Testis (tissue), 3 donors: Measurements from ENCODE around the gene EEF1AKMT2. TPM values are rescaled to one million over a fixed set of nuclear protein-coding genes. Genes with fewer than 3 reads are reported as not detected.
"Not testable (repeated sequence)": the region's sequence is repeated elsewhere in the genome, so short reads cannot be mapped to it uniquely, and the experiment has no call there.

ENCODE experiments used
- DNase-seq: peaks from one replicate; pipeline ENCODE4 v3.0.0-alpha.2; 2019
- H3K27ac ChIP-seq, 2 donors: fragments of 200-600 bp; sonication (generic); one replicate each; pipeline ENCODE4 v1.5.1; 2019
- H3K27me3 ChIP-seq: fragments of 200-600 bp; sonication (generic); one replicate; pipeline ENCODE4 v1.5.1; 2019
- H3K36me3 ChIP-seq: fragments of 200-600 bp; sonication (generic); one replicate; pipeline ENCODE4 v1.5.1; 2017; ENCODE audit warnings: low read depth; ENCODE audit errors: missing control alignments
- H3K4me1 ChIP-seq: fragments of 200-600 bp; sonication (generic); one replicate; pipeline ENCODE4 v1.5.1; 2019
- H3K4me3 ChIP-seq, 2 donors: fragments of 200-600 bp; sonication (generic); one replicate each; pipeline ENCODE4 v1.5.1; 2017 to 2019
- H3K9me3 ChIP-seq: fragments of 200-600 bp; sonication (generic); one replicate; pipeline ENCODE4 v1.5.1; 2017
- CTCF ChIP-seq, 3 experiments: fragments of 450-650 bp in 2 of 3; fragments of 200-600 bp in 1 of 3; sonication (generic) in 1 of 3; IDR thresholded peaks; one replicate each; pipeline ENCODE4 v1.5.1; 2016 to 2019; ENCODE audit warnings: antibody characterized with exemption in 3 of 3, mild to moderate bottlenecking in 2 of 3, moderate library complexity in 1 of 3
- POLR2A ChIP-seq: fragments of 450-650 bp; IDR thresholded peaks from one replicate; pipeline ENCODE4 v1.6.1; 2017; ENCODE audit warnings: antibody characterized with exemption, mild to moderate bottlenecking, moderate library complexity
- WGBS, 2 donors: methylation state at CpG; one replicate each; pipeline ENCODE4 v1.1.5; 2018; 5-methylcytosine and 5-hydroxymethylcytosine counted together
- intact Hi-C: fragments of 100-400 bp; cut with DNase I; formaldehyde crosslinking; loops from one replicate; pipeline ENCODE4 v1.15.1; 2023; ENCODE audit warnings: low total_unique reads
- polyA plus RNA-seq: library from polyadenylated mRNA; stranded (reverse); fragments of 350-450 nt; fragmentation: Illumina TruSeq; extraction: RNeasy Lipid Tissue Mini Kit (QIAGEN cat#74804); gene quantifications from one replicate; pipeline ENCODE4 v1.2.3, GENCODE V29; 2014; ENCODE audit warnings: low read depth, low replicate concordance; ENCODE audit not compliant: insufficient read depth
- total RNA-seq, 2 donors: library from RNA; depleted of rRNA; stranded (reverse); fragments of >200 nt; gene quantifications; one replicate each; pipeline ENCODE4 v1.2.3, GENCODE V29; 2016

Gene EEF1AKMT2
- total and polyA plus RNA-seq, 3 donors from 2014 or later, result 25.8 to 47.9 (median 27.6) TPM

GRCh38 chr10:124754227-124754626, 37.5 kb downstream of the EEF1AKMT2 start:
- H3K9me3 ChIP-seq, result no peaks in the 10 kb centered on the region
- WGBS, 2 donors, result 90 to 92% methylated on average over 5 of the region's 5 CpGs
- no peak overlapping the region for H3K27ac ChIP-seq

GRCh38 chr10:124748953-124749645, 42.6 kb downstream of the EEF1AKMT2 start:
- no peak overlapping the region for H3K27ac ChIP-seq

More at GRCh38 chr10:124754227-124754626, 37.5 kb downstream of the EEF1AKMT2 start:
- TF ChIP-seq POLR2A, result no peak
- no peak for TF ChIP-seq CTCF (IDR thresholded peaks at IDR 0.05)
- Histone ChIP-seq H3K4me3 (no peak overlapping the region), H3K27me3 (no peaks in the 10 kb centered on the region), H3K36me3 (no peaks in the 10 kb centered on the region), H3K4me1 (peaks cover 9% of the 10 kb centered on the region)
- DNase-seq, result no peak
- intact Hi-C loops, result no loop called here

GRCh38 chr10:124748166-124748565, 43.5 kb downstream of the EEF1AKMT2 start:
- Histone ChIP-seq H3K4me1 (peaks cover 10% of the 10 kb centered on the region), H3K27ac (no peak overlapping the region), H3K9me3 (no peaks in the 10 kb centered on the region), H3K27me3 (no peaks in the 10 kb centered on the region), H3K4me3 (no peak overlapping the region), H3K36me3 (no peaks in the 10 kb centered on the region)
- 86 to 95% methylated on average over 3 of the region's 3 CpGs for WGBS, 2 donors
- DNase-seq, result no peak
- TF ChIP-seq POLR2A, result no peak
- TF ChIP-seq CTCF (IDR thresholded peaks at IDR 0.05), result no peak
- intact Hi-C loops, result no loop called here

More at GRCh38 chr10:124748953-124749645, 42.6 kb downstream of the EEF1AKMT2 start:
- no peak overlapping the region for H3K4me3 ChIP-seq
- TF ChIP-seq POLR2A, result no peak
- no peak for TF ChIP-seq CTCF (IDR thresholded peaks at IDR 0.05)
- no peaks in the 10 kb centered on the region for H3K9me3 ChIP-seq
- H3K4me1 ChIP-seq, result peaks cover 10% of the 10 kb centered on the region
- H3K27me3 ChIP-seq, result no peaks in the 10 kb centered on the region
- WGBS, 2 donors, result 83 to 88% methylated on average over 4 of the region's 4 CpGs
- no peaks in the 10 kb centered on the region for H3K36me3 ChIP-seq
- intact Hi-C loops, result no loop called here
- DNase-seq, result no peak

- Histone ChIP-seq H3K36me3 (no peaks in the 10 kb centered on the region), H3K9me3 (no peaks in the 10 kb centered on the region), H3K27ac (no peak overlapping the region), H3K27me3 (no peaks in the 10 kb centered on the region), H3K4me3 (no peak overlapping the region), H3K4me1 (peaks cover 10% of the 10 kb centered on the region)
- intact Hi-C loops, result no loop called here
- no peak for TF ChIP-seq POLR2A
- TF ChIP-seq CTCF (IDR thresholded peaks at IDR 0.05), result no peak
- WGBS, 2 donors, result 83 to 98% methylated on average over 1 of the region's 1 CpG
- DNase-seq, result no peak
Observed at GRCh38 chr10:124747745-124748144, 43.9 kb downstream of the EEF1AKMT2 start.

- H3K36me3 ChIP-seq, result no peaks in the 10 kb centered on the region
- WGBS, 2 donors, result 88 to 89% methylated on average over 2 of the region's 2 CpGs
- H3K4me3 ChIP-seq, result no peak overlapping the region
- intact Hi-C loops, result no loop called here
- no peak overlapping the region for H3K27ac ChIP-seq
- DNase-seq, result no peak
- peaks cover 15% of the 10 kb centered on the region for H3K4me1 ChIP-seq
- H3K9me3 ChIP-seq, result no peaks in the 10 kb centered on the region
- no peak for TF ChIP-seq CTCF (IDR thresholded peaks at IDR 0.05)
- no peak for TF ChIP-seq POLR2A
- no peaks in the 10 kb centered on the region for H3K27me3 ChIP-seq
Observed at GRCh38 chr10:124746992-124747391, 44.7 kb downstream of the EEF1AKMT2 start.

GRCh38 chr10:124746447-124746846, 45.2 kb downstream of the EEF1AKMT2 start:
- H3K4me1 ChIP-seq, result peaks cover 20% of the 10 kb centered on the region
- H3K36me3 ChIP-seq, H3K27me3 ChIP-seq, intact Hi-C loops, H3K4me3 ChIP-seq, H3K27ac ChIP-seq, DNase-seq, H3K9me3 ChIP-seq: not testable (repeated sequence)
- WGBS, 2 donors, result 88 to 91% methylated on average over 8 of the region's 8 CpGs
